HUES64 (cell line): ENCODE results near the gene AP5Z1.

ENCODE experiments used
- H3K27ac ChIP-seq: 2 replicates; pipeline ENCODE4 v1.7.0; 2013; ENCODE audit warnings: low read depth, low read length, inconsistent platforms
- H3K27me3 ChIP-seq: 2 replicates; pipeline ENCODE4 v1.6.1; 2013; ENCODE audit warnings: mild to moderate bottlenecking, low read length; ENCODE audit not compliant: insufficient read depth
- H3K36me3 ChIP-seq: 2 replicates; pipeline ENCODE4 v1.6.1; 2013; ENCODE audit warnings: mild to moderate bottlenecking, low read length; ENCODE audit not compliant: insufficient read depth
- H3K4me1 ChIP-seq: 2 replicates; pipeline ENCODE4 v1.6.1; 2013; ENCODE audit warnings: mild to moderate bottlenecking, low read length, moderate library complexity; ENCODE audit not compliant: insufficient read depth
- H3K4me3 ChIP-seq: 2 replicates; pipeline ENCODE4 v1.5.1; 2013; ENCODE audit warnings: mild to moderate bottlenecking, low read length, moderate library complexity
- H3K9ac ChIP-seq: 2 replicates; pipeline ENCODE4 v1.6.1; 2013; ENCODE audit warnings: mild to moderate bottlenecking, low read depth, low read length
- H3K9me3 ChIP-seq: 2 replicates; pipeline ENCODE4 v1.6.1; 2013; ENCODE audit warnings: low read depth, low read length; ENCODE audit not compliant: insufficient read depth
- WGBS: fragments of 150-250, 120-280 bp; methylation state at CpG from one replicate; pipeline ENCODE4 v1.1.7; 2013; ENCODE audit warnings: missing lambda C conversion rate; 5-methylcytosine and 5-hydroxymethylcytosine counted together

Gene AP5Z1

GRCh38 chr7:4831723-4832495, 56.5 kb downstream of the AP5Z1 start:
- Histone ChIP-seq H3K27ac (no peak overlapping the region), H3K4me3 (no peak overlapping the region), H3K9me3 (no peaks in the 10 kb centered on the region), H3K9ac (no peak overlapping the region), H3K4me1 (no peaks in the 10 kb centered on the region), H3K36me3 (no peaks in the 10 kb centered on the region), H3K27me3 (no peaks in the 10 kb centered on the region)
- WGBS: 92% methylated on average over 17 of the region's 17 CpGs

- 97% methylated on average over 16 of the region's 16 CpGs for WGBS
- no peak overlapping the region for H3K27ac ChIP-seq
Measured at GRCh38 chr7:4832711-4833110, 57.3 kb downstream of the AP5Z1 start.

GRCh38 chr7:4833176-4833575, 57.8 kb downstream of the AP5Z1 start:
- no peak overlapping the region for H3K27ac ChIP-seq
- H3K36me3 ChIP-seq: no peaks in the 10 kb centered on the region
- no peaks in the 10 kb centered on the region for H3K4me1 ChIP-seq
- H3K9me3 ChIP-seq: no peaks in the 10 kb centered on the region
- no peak overlapping the region for H3K9ac ChIP-seq
- H3K4me3 ChIP-seq: no peak overlapping the region
- H3K27me3 ChIP-seq: no peaks in the 10 kb centered on the region
- WGBS: 95% methylated on average over 17 of the region's 17 CpGs

More at GRCh38 chr7:4832711-4833110, 57.3 kb downstream of the AP5Z1 start:
- Histone ChIP-seq H3K36me3 (no peaks in the 10 kb centered on the region), H3K4me1 (no peaks in the 10 kb centered on the region), H3K9me3 (no peaks in the 10 kb centered on the region), H3K27me3 (no peaks in the 10 kb centered on the region), H3K9ac (no peak overlapping the region), H3K4me3 (no peak overlapping the region)

- no peaks in the 10 kb centered on the region for H3K9me3 ChIP-seq
- WGBS: 89% methylated on average over 36 of the region's 36 CpGs
- no peak overlapping the region for H3K4me3 ChIP-seq
- no peaks in the 10 kb centered on the region for H3K4me1 ChIP-seq
- no peaks in the 10 kb centered on the region for H3K36me3 ChIP-seq
- no peak overlapping the region for H3K27ac ChIP-seq
- H3K9ac ChIP-seq: no peak overlapping the region
- H3K27me3 ChIP-seq: no peaks in the 10 kb centered on the region
Measured at GRCh38 chr7:4833691-4834600, 58.5 kb downstream of the AP5Z1 start.

- Histone ChIP-seq H3K9me3 (no peaks in the 10 kb centered on the region), H3K4me3 (no peak overlapping the region), H3K27ac (no peak overlapping the region), H3K4me1 (no peaks in the 10 kb centered on the region), H3K9ac (no peak overlapping the region), H3K36me3 (no peaks in the 10 kb centered on the region), H3K27me3 (no peaks in the 10 kb centered on the region)
- 96% methylated on average over 60 of the region's 60 CpGs for WGBS
Measured at GRCh38 chr7:4834601-4835397, 59.4 kb downstream of the AP5Z1 start.

GRCh38 chr7:4835398-4836205, 60.2 kb downstream of the AP5Z1 start:
- no peak overlapping the region for H3K4me3 ChIP-seq
- 96% methylated on average over 28 of the region's 28 CpGs for WGBS
- H3K27me3 ChIP-seq: no peaks in the 10 kb centered on the region
- H3K9me3 ChIP-seq: no peaks in the 10 kb centered on the region
- no peaks in the 10 kb centered on the region for H3K4me1 ChIP-seq
- H3K27ac ChIP-seq: no peak overlapping the region
- H3K36me3 ChIP-seq: no peaks in the 10 kb centered on the region
- H3K9ac ChIP-seq: no peak overlapping the region

GRCh38 chr7:4836206-4836661, 60.8 kb downstream of the AP5Z1 start:
- Histone ChIP-seq H3K4me1 (no peaks in the 10 kb centered on the region), H3K36me3 (no peaks in the 10 kb centered on the region), H3K4me3 (no peak overlapping the region), H3K9ac (no peak overlapping the region), H3K27ac (no peak overlapping the region), H3K27me3 (no peaks in the 10 kb centered on the region), H3K9me3 (no peaks in the 10 kb centered on the region)
- 94% methylated on average over 30 of the region's 30 CpGs for WGBS

- no peak overlapping the region for H3K27ac ChIP-seq
- no peak overlapping the region for H3K9ac ChIP-seq
- H3K27me3 ChIP-seq: no peaks in the 10 kb centered on the region
- WGBS: 89% methylated on average over 22 of the region's 22 CpGs
- no peak overlapping the region for H3K4me3 ChIP-seq
- no peaks in the 10 kb centered on the region for H3K36me3 ChIP-seq
- no peaks in the 10 kb centered on the region for H3K9me3 ChIP-seq
- H3K4me1 ChIP-seq: no peaks in the 10 kb centered on the region
Measured at GRCh38 chr7:4837041-4837802, 61.8 kb downstream of the AP5Z1 start.

- Histone ChIP-seq H3K36me3 (no peaks in the 10 kb centered on the region), H3K4me1 (no peaks in the 10 kb centered on the region), H3K4me3 (no peak overlapping the region), H3K9me3 (no peaks in the 10 kb centered on the region), H3K27ac (no peak overlapping the region), H3K27me3 (no peaks in the 10 kb centered on the region), H3K9ac (no peak overlapping the region)
- WGBS: 57% methylated on average over 30 of the region's 30 CpGs
Measured at GRCh38 chr7:4837803-4838625, 62.6 kb downstream of the AP5Z1 start.
